HG03442 (cell line): ENCODE measurements around the gene PXDC1.
"Not testable (repeated sequence)": the region's sequence is repeated elsewhere in the genome, so short reads cannot be mapped to it uniquely, and the experiment has no call there.

Experiments
- ATAC-seq: cut with Tn5 transposase; IDR thresholded peaks from one replicate; pipeline ENCODE4 v1.9.1; 2021; ENCODE audit warnings: mild to moderate bottlenecking, moderate library complexity; ENCODE audit not compliant: unreplicated experiment

PXDC1 gene

DNA sequence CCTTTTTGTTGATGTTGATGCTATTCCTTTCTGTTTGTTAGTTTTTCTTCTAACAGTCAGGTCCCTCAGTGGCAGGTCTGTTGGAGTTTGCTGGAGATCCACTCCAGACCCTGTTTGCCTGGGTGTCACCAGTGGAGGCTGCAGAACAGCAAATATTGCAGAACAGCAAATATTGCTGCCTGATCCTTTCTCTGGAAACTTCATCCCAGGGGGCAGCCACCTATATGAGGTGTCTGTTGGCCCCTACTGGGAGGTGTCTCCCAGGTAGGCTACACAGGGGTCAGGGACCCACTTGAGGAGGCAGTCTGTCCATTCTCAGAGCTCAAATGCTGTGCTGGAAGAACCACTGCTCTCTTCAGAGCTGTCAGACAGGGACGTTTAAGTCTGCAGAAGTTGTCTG, 74.2 kb downstream of the PXDC1 start:
- not testable (repeated sequence) for ATAC-seq
